K562 (cell line): ENCODE measurements around the gene PPP1R3C. TPM values are rescaled to one million over a fixed set of nuclear protein-coding genes. Genes with fewer than 3 reads are reported as not detected.

Experiments
- ATAC-seq: fragments of 200-7000 bp; cut with Tn5 transposase; 3 replicates; pipeline ENCODE4 v1.9.1; 2020; ENCODE audit warnings: moderate library complexity
- BruUV-seq: library from RNA; stranded (reverse); fragments of 400-500 nt; replicated peaks from 2 replicates; lab custom pipeline; 2021; lab: Mats Ljungman, UMichigan
- CTCF ChIA-PET: fragments of 300-600 bp; formaldehyde crosslinking; extraction: SDS; loops from one replicate; lab custom pipeline; 2021; ENCODE audit warnings: low intra/inter-chr PET ratio; lab: Yijun Ruan, JAX
- POLR2A ChIA-PET: fragments of 300-600, 350-650 bp; sonication (Branson Sonifier 250); formaldehyde crosslinking; extraction: SDS; loops from one replicate; lab custom pipeline; 2021; ENCODE audit warnings: antibody characterized with exemption, inconsistent platforms; lab: Yijun Ruan, JAX
- DNase-seq, 4 experiments: peaks; one replicate each; pipeline versions ENCODE4 v3.0.0 to v3.0.0-alpha.2; 2011 to 2018; ENCODE audit warnings: low spot score in 3 of 4, mixed read lengths in 3 of 4; ENCODE audit errors: extremely low read depth in 1 of 4
- FAIRE-seq: peaks from 2 replicates; lab custom pipeline; 2011; peaks lifted over from hg19 to GRCh38; lab: Jason Lieb, UNC
- H2AFZ ChIP-seq: 2 replicates; pipeline ENCODE4 v1.6.0; 2011; ENCODE audit warnings: low read depth, low read length, control low read depth, inconsistent platforms
- H3K27ac ChIP-seq: fragments of 200-600 bp; 3 replicates; pipeline ENCODE4 v1.8.0; 2011; ENCODE audit warnings: low read depth, mild to moderate bottlenecking, control low read depth, inconsistent platforms, low read length, moderate library complexity, mixed read lengths; ENCODE audit errors: extremely low read depth
- H3K27me3 ChIP-seq, 2 experiments: fragments of 300-600 bp in 1 of 2; 2 replicates in 1 of 2; 3 replicates in 1 of 2; pipeline versions ENCODE4 v1.6.0 to v1.8.0; 2011; ENCODE audit warnings: inconsistent platforms in 2 of 2, low read length in 2 of 2, mild to moderate bottlenecking in 1 of 2, mixed read lengths in 1 of 2, moderate library complexity in 1 of 2; ENCODE audit not compliant: control insufficient read depth in 2 of 2, insufficient read depth in 2 of 2
- H3K36me3 ChIP-seq: fragments of 300-600 bp; 3 replicates; pipeline ENCODE4 v1.8.0; 2011; ENCODE audit warnings: mild to moderate bottlenecking, low read length, inconsistent platforms; ENCODE audit not compliant: control insufficient read depth, insufficient read depth
- H3K4me1 ChIP-seq, 2 experiments: fragments of 200-600 bp in 1 of 2; replicated peaks in 1 of 2; 2 replicates in 1 of 2; 3 replicates in 1 of 2; pipeline versions ENCODE4 v1.5.1 to v1.8.0; 2011; ENCODE audit warnings: inconsistent platforms in 2 of 2, low read length in 2 of 2, mild to moderate bottlenecking in 1 of 2, mixed read lengths in 1 of 2, moderate library complexity in 1 of 2; ENCODE audit not compliant: control insufficient read depth in 2 of 2, insufficient read depth in 2 of 2
- H3K4me2 ChIP-seq: 2 replicates; pipeline ENCODE4 v1.6.1; 2011; ENCODE audit warnings: low read length, control low read depth, inconsistent platforms, mixed read lengths; ENCODE audit not compliant: insufficient read depth
- H3K4me3 ChIP-seq: fragments of 200-600 bp; sonication (generic), shearing (Covaris generic); 2 replicates; pipeline ENCODE4 v1.5.1; 2016; ENCODE audit warnings: control low read depth, inconsistent platforms
- H3K79me2 ChIP-seq: fragments of 200-600 bp; 3 replicates; pipeline ENCODE4 v1.8.0; 2011; ENCODE audit warnings: low read length, inconsistent platforms; ENCODE audit not compliant: control insufficient read depth, insufficient read depth
- H3K9ac ChIP-seq, 2 experiments: 2 replicates each; pipeline versions ENCODE4 v1.6.0 to v1.6.1; 2011; ENCODE audit warnings: low read depth in 2 of 2, low read length in 2 of 2, control low read depth in 1 of 2, inconsistent platforms in 1 of 2, mild to moderate bottlenecking in 1 of 2, mixed read lengths in 1 of 2; ENCODE audit not compliant: insufficient read depth in 1 of 2
- H3K9me1 ChIP-seq: one replicate; pipeline ENCODE4 v1.6.0; 2011; ENCODE audit warnings: inconsistent platforms, mild to moderate bottlenecking, low read length, moderate library complexity; ENCODE audit not compliant: control insufficient read depth, insufficient read depth
- H3K9me3 ChIP-seq: replicated peaks from 2 replicates; pipeline ENCODE4 v1.5.1; 2011; ENCODE audit warnings: low read depth, low read length, inconsistent platforms; ENCODE audit not compliant: control insufficient read depth, insufficient read depth
- H4K20me1 ChIP-seq: replicated peaks from 2 replicates; pipeline ENCODE4 v1.6.1; 2011; ENCODE audit warnings: low read length, inconsistent platforms, mixed read lengths; ENCODE audit not compliant: control insufficient read depth, insufficient read depth
- BRCA1 ChIP-seq, 2 experiments: fragments of 450-650 bp in 1 of 2; sonication (generic) in 1 of 2; formaldehyde crosslinking in 1 of 2; IDR thresholded peaks; 2 replicates each; pipeline versions ENCODE4 v1.5.0 to v1.6.1; 2017 to 2020; ENCODE audit warnings: mild to moderate bottlenecking in 1 of 2, missing genetic modification reagents in 1 of 2
- DNMT1 ChIP-seq: fragments of 450-650 bp; IDR thresholded peaks from 2 replicates; pipeline ENCODE4 v1.6.1; 2016; ENCODE audit warnings: antibody characterized with exemption, mild to moderate bottlenecking
- TAF1 ChIP-seq: IDR thresholded peaks from 2 replicates; pipeline ENCODE4 v1.6.1; 2011; ENCODE audit warnings: mild to moderate bottlenecking, low read length, moderate library complexity; ENCODE audit not compliant: insufficient read depth, control insufficient read depth, severe bottlenecking; ENCODE audit errors: extremely low read depth
- ZNF274 ChIP-seq: IDR thresholded peaks from 2 replicates; pipeline ENCODE4 v1.6.1; 2011; ENCODE audit warnings: low read depth, mild to moderate bottlenecking, low read length, moderate library complexity, borderline replicate concordance
- ZNF324 ChIP-seq: fragments of 250-450 bp; sonication (Bioruptor Pico); IDR thresholded peaks from 2 replicates; pipeline ENCODE4 v1.4.0; 2020; ENCODE audit warnings: mild to moderate bottlenecking
- ZNF740 ChIP-seq, 3 experiments: fragments of 200-800 bp in 1 of 3; sonication (Bioruptor generic) in 1 of 3; sonication (generic) in 1 of 3; formaldehyde crosslinking in 1 of 3; IDR thresholded peaks; 2 replicates each; pipeline versions ENCODE4 v1.6.1 to v1.8.0; 2016 to 2022; ENCODE audit warnings: mild to moderate bottlenecking in 2 of 3, missing compliant biosample characterization in 2 of 3, missing genetic modification characterization in 2 of 3, missing genetic modification reagents in 1 of 3
- WGBS: fragments of 100-300 bp; shearing (Covaris generic); methylation state at CpG from one replicate; pipeline ENCODE4 v1.1.6; 2016; ENCODE audit warnings: low coverage, mixed read lengths; ENCODE audit not compliant: insufficient coverage; ENCODE audit errors: missing lambda C conversion rate; 5-methylcytosine and 5-hydroxymethylcytosine counted together
- in situ Hi-C: fragments of 300-500 bp; cut with MboI; formaldehyde crosslinking; loops from 4 replicates; pipeline ENCODE4 v1.15.0; 2018; ENCODE audit warnings: inconsistent platforms, mixed read lengths
- intact Hi-C: fragments of 100-400 bp; cut with micrococcal nuclease; formaldehyde crosslinking; loops from 2 replicates; pipeline ENCODE4 v1.14.2; 2022
- polyA plus RNA-seq, 8 experiments: library from polyadenylated mRNA; depleted of rRNA in 4 of 8; stranded (reverse) in 5 of 8; unstranded in 3 of 8; fragments of >200 nt; fragmentation: Nextera tagmentation in 2 of 8; fragmentation: Illumina TruSeq in 1 of 8; extraction: Ambion mirVana in 2 of 8; extraction: Trizol in 1 of 8; gene quantifications; 2 replicates each; pipeline versions ENCODE4 v1.2.1 to v1.2.3, GENCODE V29; 2011 to 2014; ENCODE audit warnings: inconsistent platforms in 1 of 8, missing spikeins in 1 of 8
- total RNA-seq, 7 experiments: library from RNA; depleted of rRNA in 6 of 7; stranded (reverse); fragments of >200 nt in 6 of 7; fragmentation: Illumina TruSeq in 2 of 7; extraction: Trizol in 2 of 7; gene quantifications; 2 replicates each; pipeline versions ENCODE4 v1.2.1 to v1.2.3, GENCODE V29; 2011 to 2021; ENCODE audit warnings: low replicate concordance in 1 of 7

PPP1R3C gene
- total and polyA plus RNA-seq, 9 of the 15 experiments (the other 6 are each of a cell fraction or from before 2014, with no cell fraction given) = 0.06 to 0.24 (median 0.12) TPM; not detected in 3

DNA sequence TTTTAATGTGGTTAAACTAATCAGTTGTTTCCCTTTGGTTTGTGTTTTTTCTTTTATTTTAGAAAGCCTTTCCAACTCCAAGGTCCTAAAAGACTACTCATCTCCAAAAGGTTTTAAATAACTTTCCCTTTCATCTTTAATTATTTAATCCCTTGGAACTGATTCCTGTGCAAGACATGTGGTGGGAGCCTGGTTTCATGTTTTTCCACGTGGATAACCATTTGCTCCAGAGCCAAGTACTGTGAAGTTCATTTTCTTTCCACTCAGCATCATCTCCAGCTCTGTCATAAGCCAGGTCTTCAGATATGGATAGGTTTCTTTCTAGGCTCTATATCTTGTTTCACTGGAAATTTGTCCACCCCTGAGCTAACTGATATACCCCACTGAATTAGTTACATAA is 16.7 kb downstream of the PPP1R3C start:
- ChIA-PET POLR2A (no interaction called here), CTCF (no interaction called here)
- ATAC-seq (no peak), DNase-seq (no peak), FAIRE-seq (no peak)
- intact Hi-C loops = no loop called here
- in situ Hi-C loops = no loop called here
- no peak overlapping the region for H3K9ac ChIP-seq
- H3K9me1 ChIP-seq = no peaks in the 10 kb centered on the region
- H3K27me3 ChIP-seq = no peaks in the 10 kb centered on the region
- 0 out of 2 replicates have a peak overlapping the region, but pooled peaks have one; percentile 27 for H2AFZ ChIP-seq
- 45% methylated on average over 1 of the region's 1 CpG for WGBS
- H3K27ac ChIP-seq = no peak overlapping the region
- H3K36me3 ChIP-seq = no peaks in the 10 kb centered on the region
- BruUV-seq = no TSS peak
- H3K4me2 ChIP-seq = no peak overlapping the region
- H3K9me3 ChIP-seq = no peaks in the 10 kb centered on the region
- no peaks in the 10 kb centered on the region for H4K20me1 ChIP-seq
- TF ChIP-seq ZNF740 (CRISPR knock-in tag; IDR thresholded peaks at IDR 0.05) (no peak), ZNF740 (tag; IDR thresholded peaks at IDR 0.05) (no peak), ZNF274 (no peak), TAF1 (no peak), ZNF324 (CRISPR knock-in tag) (no peak), DNMT1 (no peak), BRCA1 (IDR thresholded peaks at IDR 0.05) (no peak), BRCA1 (CRISPR knock-in tag; IDR thresholded peaks at IDR 0.05) (no peak)
- H3K79me2 ChIP-seq = no peaks in the 10 kb centered on the region
- H3K4me3 ChIP-seq = no peak overlapping the region
- H3K4me1 ChIP-seq = peaks cover 2 to 23% of the 10 kb centered on the region in 2 experiments; a peak in 3 of 5 replicates
